Fibroblast of the aortic adventitia (primary cell): ENCODE data around the gene ATF5. TPM values are rescaled to one million over a fixed set of nuclear protein-coding genes. Genes with fewer than 3 reads are reported as not detected.
"Not testable (repeated sequence)": the region's sequence is repeated elsewhere in the genome, so short reads cannot be mapped to it uniquely, and the experiment has no call there.

ENCODE experiments used
- DNase-seq: peaks from one replicate; pipeline ENCODE4 v3.0.0-alpha.2; 2010; ENCODE audit warnings: low read depth
- H3K4me3 ChIP-seq: 2 replicates; pipeline ENCODE4 v1.5.1; 2011; ENCODE audit warnings: low read depth, mild to moderate bottlenecking, control low read depth, low read length, moderate library complexity
- CTCF ChIP-seq: IDR thresholded peaks from 2 replicates; pipeline ENCODE4 v1.5.1; 2011; ENCODE audit warnings: mild to moderate bottlenecking, low read length, control low read depth, inconsistent platforms; ENCODE audit not compliant: insufficient read depth
- total RNA-seq: library from RNA; depleted of rRNA; stranded (reverse); fragments of >200 nt; gene quantifications from 2 replicates; pipeline ENCODE4 v1.2.3, GENCODE V29; 2012; ENCODE audit warnings: low replicate concordance

ATF5 gene
- total RNA-seq, 1 donor, result 81.5 TPM

DNA sequence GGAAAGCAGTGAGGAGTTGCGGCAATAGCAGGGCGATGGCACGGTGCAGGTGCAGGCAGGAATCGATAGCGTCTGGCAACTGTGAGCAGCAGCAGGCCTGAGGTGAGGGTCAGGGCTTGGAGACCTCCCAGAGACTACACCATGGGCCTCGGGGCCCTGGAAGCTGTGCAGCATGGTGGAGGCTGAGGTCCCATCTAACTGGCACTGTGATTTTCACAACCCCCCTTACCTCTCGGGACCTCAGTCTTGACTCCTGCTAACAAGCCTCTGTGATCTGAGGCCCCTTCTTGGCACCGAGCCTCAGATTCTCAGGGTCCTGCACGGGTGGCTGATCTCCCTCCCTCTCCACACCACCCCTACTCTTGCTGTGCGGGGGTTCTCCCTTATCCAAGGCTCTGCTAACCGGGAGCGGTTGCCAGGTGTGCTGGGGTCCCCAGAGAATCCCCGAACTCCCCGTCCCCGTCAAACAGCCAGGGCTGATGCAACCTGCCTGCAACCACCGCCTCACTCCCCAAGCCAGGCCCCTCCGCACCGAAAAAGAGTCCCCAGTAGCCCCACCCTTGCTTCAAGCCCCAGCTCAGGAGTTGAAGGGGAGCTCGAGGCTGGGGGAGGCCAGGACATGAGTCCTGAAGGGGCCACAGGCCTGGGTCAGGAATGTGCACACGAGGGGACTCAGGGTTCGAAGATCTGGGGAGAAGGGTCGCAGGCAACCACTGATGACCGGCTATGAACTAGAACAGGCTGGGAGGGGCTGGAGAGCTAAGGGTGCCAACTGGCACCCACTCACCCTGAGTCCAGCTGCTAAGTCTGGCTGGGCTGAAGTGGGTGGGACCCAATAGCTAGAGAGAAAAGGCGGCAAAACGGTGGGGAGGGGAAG is 4.8 kb upstream of the ATF5 start:
- peak; percentile 91 for DNase-seq

DNA sequence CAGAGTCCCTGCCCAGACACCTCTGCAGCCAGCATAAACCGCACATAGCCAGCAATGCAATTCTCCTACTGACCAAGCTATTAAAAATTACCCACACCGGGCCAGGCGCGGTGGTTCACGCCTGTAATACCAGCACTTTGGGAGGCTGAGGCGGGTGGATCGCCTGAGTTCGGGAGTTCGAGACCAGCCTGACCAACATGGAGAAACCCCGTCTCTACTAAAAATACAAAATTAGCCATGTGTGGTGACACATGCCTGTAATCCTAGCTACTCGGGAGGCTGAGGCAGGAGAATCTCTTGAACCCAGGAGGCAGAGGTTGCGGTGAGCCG is 4.2 kb upstream of the ATF5 start:
- DNase-seq, result not testable (repeated sequence)

More for the DNA sequence above, 4.8 kb upstream of the ATF5 start:
- peak overlapping the region; percentile 50 for H3K4me3 ChIP-seq
- TF ChIP-seq CTCF, result no peak

DNA sequence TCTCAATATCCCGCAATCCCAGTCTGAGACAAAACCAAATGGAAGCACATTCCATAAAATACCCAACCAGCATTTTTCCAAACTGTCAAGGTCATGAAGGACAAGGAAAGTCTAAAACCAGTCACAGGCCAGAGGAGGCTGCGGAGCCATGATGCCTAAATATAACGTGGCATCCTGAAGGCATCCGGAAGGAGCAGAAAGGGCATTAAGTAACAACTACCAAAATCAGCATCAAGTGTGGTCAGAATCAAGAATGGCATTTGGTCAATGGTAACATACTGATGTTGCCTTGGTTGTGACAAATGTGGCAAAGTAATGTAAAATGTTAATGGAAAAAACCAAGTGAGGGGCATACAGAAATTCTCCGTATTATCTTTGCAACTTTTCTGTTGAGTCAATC is 3.5 kb upstream of the ATF5 start:
- no peak for TF ChIP-seq CTCF
- no peak for DNase-seq
- H3K4me3 ChIP-seq, result no peak overlapping the region

More for the DNA sequence above, 4.2 kb upstream of the ATF5 start:
- peak overlapping the region; percentile 50 for H3K4me3 ChIP-seq

GRCh38 chr19:49926515-49926914 is 2.5 kb upstream of the ATF5 start:
- DNase-seq, result no peak
- H3K4me3 ChIP-seq, result no peak overlapping the region
- no peak for TF ChIP-seq CTCF

GRCh38 chr19:49927526-49928264 is 1.3 kb upstream of the ATF5 start:
- no peak for DNase-seq
- TF ChIP-seq CTCF, result no peak
- peak overlapping the region; percentile 14 for H3K4me3 ChIP-seq

DNA sequence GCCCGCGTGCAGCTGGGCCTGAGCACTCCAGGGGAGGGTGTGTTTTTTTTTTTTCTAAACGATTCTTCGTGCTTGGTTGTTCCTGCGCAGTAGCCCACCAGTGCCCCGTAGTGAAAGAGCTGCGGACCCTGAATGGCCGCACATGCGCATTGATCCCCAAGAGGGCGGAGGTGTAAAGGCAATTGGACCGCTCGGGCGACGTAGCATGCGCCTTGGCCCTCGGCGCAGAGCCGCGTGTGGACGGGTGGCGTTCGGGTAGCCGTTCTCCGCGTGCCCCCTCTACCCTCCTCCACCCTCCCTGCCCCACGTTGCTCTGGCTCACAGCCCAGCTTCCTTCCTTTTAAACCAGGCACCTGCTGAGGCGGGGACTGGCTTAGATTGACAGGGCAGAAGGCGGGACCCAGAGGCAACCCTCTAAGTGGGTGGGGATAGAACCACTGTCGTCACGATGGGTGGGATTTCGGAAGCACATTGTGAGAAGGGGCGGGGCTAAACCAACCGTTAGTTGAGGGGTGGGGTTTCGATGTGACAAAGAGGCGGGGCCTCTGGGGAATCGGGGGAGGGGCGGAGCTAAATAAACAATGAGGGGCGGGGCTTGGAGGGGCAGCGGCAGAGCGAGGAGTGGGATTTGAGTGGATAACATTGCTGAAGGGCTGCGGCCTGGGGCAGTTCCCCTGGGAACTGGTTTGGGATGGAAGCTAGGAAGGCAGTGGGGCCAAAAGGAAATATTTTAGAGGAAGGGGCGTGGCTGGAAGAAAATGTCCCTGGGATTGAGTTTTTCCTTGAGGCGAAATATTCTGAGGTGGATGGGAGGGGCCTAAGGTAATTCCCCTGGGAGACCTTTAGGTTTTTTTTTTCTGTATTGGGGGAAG is 842 bp downstream of the ATF5 start:
- peak; percentile 21 for TF ChIP-seq CTCF

GRCh38 chr19:49930483-49931011 is 1.5 kb downstream of the ATF5 start:
- no peak for TF ChIP-seq CTCF
- H3K4me3 ChIP-seq, result peak overlapping the region; percentile 100
- DNase-seq, result peak; percentile 75

More for the DNA sequence above, 842 bp downstream of the ATF5 start:
- peak overlapping the region; percentile 100 for H3K4me3 ChIP-seq
- peak; percentile 98 for DNase-seq
